GM19452 (cell line): ENCODE results near the gene FASTKD3.
A peak's percentile ranks its signal among the peaks of the same experiment; 100 is the strongest.

Experiments
- ATAC-seq: cut with Tn5 transposase; IDR thresholded peaks from one replicate; pipeline ENCODE4 v1.9.1; 2021; ENCODE audit not compliant: unreplicated experiment

FASTKD3 gene

DNA sequence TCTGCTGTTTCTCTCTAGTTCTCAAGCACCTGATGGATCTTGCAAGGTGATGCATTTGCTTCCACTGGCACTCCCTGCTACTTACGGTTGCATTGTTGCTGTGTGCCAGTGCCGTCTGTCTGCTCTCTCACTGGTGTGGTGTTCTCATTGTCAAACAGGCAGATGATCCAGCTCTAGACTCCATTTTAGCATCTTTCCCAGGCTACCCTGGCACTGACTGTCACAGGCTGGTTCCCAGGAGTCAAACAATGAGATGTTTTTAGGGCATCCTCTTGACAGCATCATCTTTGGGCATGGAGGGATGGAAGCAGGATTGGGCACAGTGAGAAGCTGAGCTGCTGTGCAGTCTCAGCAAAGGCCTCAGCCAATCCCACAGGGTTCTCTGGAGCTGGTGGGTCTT, 13.0 kb upstream of the FASTKD3 start:
- no peak for ATAC-seq

GRCh38 chr5:7881091-7881490, 12.3 kb upstream of the FASTKD3 start:
- no peak for ATAC-seq

GRCh38 chr5:7878381-7878873, 9.6 kb upstream of the FASTKD3 start:
- ATAC-seq: peak; percentile 97

GRCh38 chr5:7877851-7878250, 9.0 kb upstream of the FASTKD3 start:
- no peak for ATAC-seq

GRCh38 chr5:7876867-7877266, 8.0 kb upstream of the FASTKD3 start:
- ATAC-seq: peak; percentile 38

- ATAC-seq: no peak
These were observed 6.3 kb upstream of the FASTKD3 start for GRCh38 chr5:7875151-7875550.

- ATAC-seq: no peak
These were observed 5.8 kb upstream of the FASTKD3 start for GRCh38 chr5:7874639-7875038.

DNA sequence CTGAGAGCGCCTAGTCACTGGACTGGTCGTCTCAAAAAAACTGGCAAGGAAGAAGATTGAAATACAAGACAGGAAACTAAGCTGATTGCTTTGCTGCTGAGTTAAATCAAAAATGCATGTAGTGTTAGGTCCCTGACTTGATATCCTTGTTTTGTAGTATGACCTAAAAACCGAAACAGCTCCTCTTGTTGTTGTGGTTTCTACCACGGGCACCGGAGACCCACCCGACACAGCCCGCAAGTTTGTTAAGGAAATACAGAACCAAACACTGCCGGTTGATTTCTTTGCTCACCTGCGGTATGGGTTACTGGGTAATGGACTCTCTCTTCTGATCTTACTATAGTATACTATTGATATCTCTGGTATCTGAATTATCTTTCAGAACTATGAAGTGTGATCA, 4.4 kb upstream of the FASTKD3 start:
- ATAC-seq: no peak

- ATAC-seq: no peak
These were observed 3.8 kb upstream of the FASTKD3 start for GRCh38 chr5:7872517-7873130.

GRCh38 chr5:7871653-7872052, 2.8 kb upstream of the FASTKD3 start:
- peak; percentile 29 for ATAC-seq

DNA sequence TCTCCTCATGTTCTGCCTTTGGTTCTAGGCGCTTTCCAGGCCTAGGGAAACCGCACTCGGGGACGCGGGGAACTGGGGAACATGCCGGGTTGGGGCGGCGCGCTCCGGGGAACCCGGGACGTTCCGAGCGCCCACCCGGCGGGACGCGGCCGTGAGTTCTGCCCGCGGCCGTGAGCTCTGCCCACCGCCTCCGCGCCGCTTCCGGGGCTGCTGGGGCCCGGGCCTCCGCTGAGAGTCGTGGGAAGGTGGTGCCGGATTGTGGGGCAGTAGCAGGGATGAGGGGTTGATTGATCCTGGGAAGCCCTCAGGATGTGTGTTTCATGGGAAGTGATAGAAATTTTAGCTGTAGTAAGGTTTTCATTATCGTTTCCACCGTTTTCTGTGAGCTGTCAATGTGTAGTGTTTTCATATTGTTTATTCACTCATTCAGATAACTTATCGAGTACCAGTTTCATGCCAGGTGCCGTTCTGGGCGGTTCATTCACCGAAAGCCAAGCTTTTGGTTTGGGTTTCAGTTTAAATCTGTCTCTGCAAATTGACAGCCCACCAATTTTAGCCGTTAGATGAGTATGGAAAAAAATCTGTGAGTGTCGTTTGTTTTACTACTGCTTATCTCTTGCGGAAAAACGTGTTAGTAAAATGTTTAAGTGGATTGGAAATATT, 774 bp upstream of the FASTKD3 start:
- peak; percentile 29 for ATAC-seq

GRCh38 chr5:7868427-7868772, 431 bp downstream of the FASTKD3 start:
- no peak for ATAC-seq

DNA sequence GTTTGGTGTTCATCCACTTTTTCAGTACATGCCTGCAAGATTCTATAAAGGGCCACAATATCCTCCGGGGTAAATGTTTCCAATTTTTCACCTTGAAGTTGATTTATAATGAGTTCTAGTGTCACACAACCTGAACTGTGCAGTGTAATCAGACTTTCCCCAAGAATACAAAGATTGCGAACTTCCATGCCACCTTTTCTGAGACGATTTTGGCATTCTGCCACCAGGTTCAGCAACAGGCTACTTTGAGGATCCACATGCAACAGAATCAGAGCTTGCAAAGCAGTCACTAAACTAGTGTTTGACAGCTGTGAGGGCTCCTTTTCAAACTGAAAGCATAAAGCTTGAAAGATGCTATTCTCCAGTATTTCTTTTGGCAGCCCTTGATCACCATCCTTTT, 1.6 kb downstream of the FASTKD3 start:
- ATAC-seq: no peak

GRCh38 chr5:7866196-7866595, 2.6 kb downstream of the FASTKD3 start:
- no peak for ATAC-seq

GRCh38 chr5:7857926-7858632, 10.8 kb downstream of the FASTKD3 start:
- no peak for ATAC-seq

DNA sequence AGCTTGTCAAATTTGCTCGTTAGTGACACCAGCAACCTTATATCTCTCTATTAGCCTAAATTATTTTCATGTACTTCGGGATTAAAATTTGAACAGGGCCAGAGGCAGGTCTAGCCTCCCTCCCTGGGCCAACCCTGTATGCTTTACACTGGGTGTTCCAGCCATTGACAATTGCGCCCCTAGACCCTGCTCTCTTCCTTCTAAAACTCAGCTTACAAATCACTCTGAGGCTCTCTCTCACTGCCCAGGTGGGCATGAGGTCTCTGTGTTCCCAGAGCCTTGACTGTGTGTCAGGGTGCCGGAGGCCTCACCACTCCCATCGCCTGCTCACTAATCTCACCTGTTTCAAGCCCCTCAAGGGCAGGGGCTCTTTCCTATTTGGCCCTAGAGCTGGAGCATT, 11.5 kb downstream of the FASTKD3 start:
- ATAC-seq: no peak

DNA sequence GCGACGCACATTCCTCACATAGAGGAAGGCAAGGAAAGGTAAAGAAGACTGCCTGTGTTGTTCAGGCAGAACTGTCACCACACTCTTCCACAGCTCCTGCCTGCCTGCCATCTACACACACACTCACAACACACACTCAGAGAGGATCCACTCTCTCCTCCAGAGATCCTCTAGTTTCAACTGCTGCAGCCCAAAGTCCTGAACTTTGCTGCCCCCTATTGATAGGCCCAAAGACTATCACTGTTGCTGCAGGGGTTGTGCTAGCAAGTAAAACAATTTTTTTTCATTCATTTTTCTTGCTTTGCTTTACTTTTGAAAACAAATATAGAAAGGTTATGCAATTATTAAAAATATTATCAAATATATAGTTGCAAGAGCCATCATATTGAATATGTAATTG, 12.0 kb downstream of the FASTKD3 start:
- ATAC-seq: no peak

- ATAC-seq: no peak
These were observed 13.2 kb downstream of the FASTKD3 start for GRCh38 chr5:7855611-7856010.

- no peak for ATAC-seq
These were observed 15.8 kb downstream of the FASTKD3 start for GRCh38 chr5:7852988-7853387.

DNA sequence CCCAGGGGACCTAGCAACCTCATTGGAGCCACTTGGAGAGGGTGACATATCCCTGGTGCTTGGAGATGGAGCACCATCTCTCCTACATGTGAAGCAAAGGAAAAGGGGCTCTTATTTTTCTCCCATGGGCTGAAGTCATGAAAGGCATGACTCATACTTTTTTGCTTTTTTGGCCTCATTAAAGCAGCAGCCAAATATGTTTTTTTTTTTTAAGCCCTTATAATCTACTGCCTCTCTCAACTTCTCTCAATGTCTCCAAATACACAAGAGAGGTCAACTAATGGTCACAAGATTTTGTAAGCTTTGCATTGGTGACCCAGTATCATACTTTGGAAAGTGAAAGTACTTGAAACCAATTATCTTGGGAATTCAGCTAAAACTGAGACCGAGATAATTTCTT, 16.3 kb downstream of the FASTKD3 start:
- no peak for ATAC-seq

DNA sequence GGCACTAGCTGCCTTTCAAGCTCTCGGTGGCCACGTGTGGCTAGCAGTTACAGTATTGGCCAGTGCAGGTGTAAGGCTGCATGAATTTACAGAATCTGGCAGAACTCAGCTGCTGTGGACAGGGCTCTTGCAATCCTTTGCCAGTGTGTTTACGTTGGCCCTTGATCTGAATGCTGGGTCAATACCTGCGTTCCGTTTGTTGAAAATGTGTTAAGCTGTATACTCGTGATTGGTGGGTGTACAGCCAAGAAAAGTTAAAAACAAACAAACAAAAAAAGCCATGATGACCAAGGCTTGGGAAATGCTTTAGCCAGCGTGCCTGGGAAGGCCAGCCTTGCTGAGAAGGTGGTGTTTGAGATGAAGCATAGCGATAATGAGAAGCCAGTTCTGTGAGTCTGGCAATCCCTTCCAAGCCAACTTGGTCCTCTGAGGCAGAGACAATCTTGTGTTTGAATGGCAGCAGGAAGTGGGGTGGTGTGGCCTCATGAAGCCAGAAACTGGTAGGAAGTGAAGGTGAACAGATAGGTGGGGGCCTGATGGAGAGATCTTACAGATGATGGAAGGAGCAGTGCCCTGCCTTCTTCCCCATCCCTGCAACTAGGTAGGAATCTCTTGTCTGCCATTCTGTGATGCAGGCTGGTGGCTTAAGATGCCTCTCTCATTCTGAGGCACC, 17.1 kb downstream of the FASTKD3 start:
- no peak for ATAC-seq

DNA sequence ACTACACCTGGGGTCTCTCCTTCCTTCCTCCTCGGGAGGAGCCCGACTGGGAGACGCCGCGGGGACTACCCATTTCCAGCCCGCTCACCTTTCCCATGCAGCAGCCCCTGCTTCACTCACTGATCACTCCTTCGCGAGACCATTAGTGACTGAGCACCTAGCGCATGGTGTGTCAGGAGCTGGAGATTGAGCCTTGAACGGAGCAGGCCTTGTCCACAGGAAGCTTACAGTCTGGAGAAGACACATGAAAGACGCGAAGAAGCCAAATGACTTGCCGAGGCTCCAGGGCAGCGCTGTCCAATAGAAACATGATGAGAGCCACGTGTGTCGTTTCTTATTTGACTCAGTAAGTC, 17.6 kb downstream of the FASTKD3 start:
- no peak for ATAC-seq
